GM12878 (cell line): ENCODE results near the gene PACS2. TPM values are rescaled to one million over a fixed set of nuclear protein-coding genes. Genes with fewer than 3 reads are reported as not detected.

Source experiments
- ATAC-seq: fragments of 200-7000 bp; cut with Tn5 transposase; 3 replicates; pipeline ENCODE4 v1.9.1; 2020; ENCODE audit warnings: mild to moderate bottlenecking, moderate library complexity
- BruUV-seq: library from RNA; stranded (reverse); fragments of 400-500 nt; replicated peaks from 2 replicates; lab custom pipeline; 2021; lab: Mats Ljungman, UMichigan
- CTCF ChIA-PET: fragments of 300-600 bp; sonication (Branson Sonifier 250); formaldehyde crosslinking; extraction: SDS; loops from one replicate; lab custom pipeline; 2021; ENCODE audit warnings: inconsistent platforms; lab: Yijun Ruan, JAX
- POLR2A ChIA-PET: fragments of 350-600 bp; formaldehyde crosslinking; extraction: SDS; loops from one replicate; lab custom pipeline; 2021; ENCODE audit warnings: inconsistent platforms; lab: Charles Lee
- RAD21 ChIA-PET: fragments of 300-600 bp; sonication (Branson Sonifier 250); formaldehyde crosslinking; loops from one replicate; lab custom pipeline; 2023; ENCODE audit warnings: antibody characterized with exemption; ENCODE audit not compliant: unreplicated experiment; lab: Charles Lee
- SMC1A ChIA-PET: fragments of 300-600 bp; sonication (Branson Sonifier 250); formaldehyde crosslinking; loops from one replicate; lab custom pipeline; 2023; ENCODE audit not compliant: unreplicated experiment, uncharacterized antibody; lab: Charles Lee
- DNase-seq: peaks from one replicate; pipeline ENCODE4 v3.0.0-alpha.2; 2011; ENCODE audit warnings: low read depth, low spot score
- FAIRE-seq: peaks from 3 replicates; lab custom pipeline; 2011; peaks lifted over from hg19 to GRCh38; lab: Jason Lieb, UNC
- H2AFZ ChIP-seq: 2 replicates; pipeline ENCODE4 v1.6.0; 2011; ENCODE audit warnings: low read depth, low read length, control low read depth; ENCODE audit not compliant: control insufficient read depth
- H3K27ac ChIP-seq: 2 replicates; pipeline ENCODE4 v1.5.1; 2011; ENCODE audit warnings: control low read depth; ENCODE audit not compliant: control insufficient read depth, insufficient read depth
- H3K27me3 ChIP-seq, 2 experiments: replicated peaks in 1 of 2; 2 replicates each; pipeline versions ENCODE4 v1.6.0 to v1.6.1; 2011; ENCODE audit warnings: low read length in 1 of 2; ENCODE audit not compliant: control insufficient read depth in 2 of 2, insufficient read depth in 2 of 2
- H3K36me3 ChIP-seq, 2 experiments: 2 replicates each; pipeline ENCODE4 v1.5.1; 2011; ENCODE audit warnings: low read length in 1 of 2; ENCODE audit not compliant: control insufficient read depth in 2 of 2, insufficient read depth in 2 of 2
- H3K4me1 ChIP-seq: 2 replicates; pipeline ENCODE4 v1.6.1; 2011; ENCODE audit warnings: mild to moderate bottlenecking, low read length, moderate library complexity, mixed read lengths; ENCODE audit not compliant: control insufficient read depth, insufficient read depth
- H3K4me2 ChIP-seq: 2 replicates; pipeline ENCODE4 v1.6.0; 2011; ENCODE audit warnings: control low read depth; ENCODE audit not compliant: control insufficient read depth, insufficient read depth
- H3K4me3 ChIP-seq: fragments of 200-600 bp; sonication (generic); 2 replicates; pipeline ENCODE4 v1.5.1; 2016
- H3K79me2 ChIP-seq: 2 replicates; pipeline ENCODE4 v1.6.0; 2011; ENCODE audit warnings: low read length; ENCODE audit not compliant: control insufficient read depth, insufficient read depth
- H3K9ac ChIP-seq: 2 replicates; pipeline ENCODE4 v1.8.0; 2011; ENCODE audit warnings: low read length, control low read depth, mixed read lengths; ENCODE audit not compliant: control insufficient read depth, insufficient read depth
- H3K9me3 ChIP-seq: replicated peaks from 3 replicates; pipeline ENCODE4 v1.5.1; 2011; ENCODE audit warnings: mild to moderate bottlenecking, low read length; ENCODE audit not compliant: control insufficient read depth, insufficient read depth
- H4K20me1 ChIP-seq: 2 replicates; pipeline ENCODE4 v1.6.0; 2011; ENCODE audit not compliant: control insufficient read depth, insufficient read depth
- CHD2 ChIP-seq: IDR thresholded peaks from 2 replicates; pipeline ENCODE4 v1.6.1; 2011; ENCODE audit warnings: low read depth, low read length, improper control_type of control experiment, borderline replicate concordance
- DPF2 ChIP-seq: fragments of 450-650 bp; IDR thresholded peaks from 2 replicates; pipeline ENCODE4 v1.6.1; 2017; ENCODE audit warnings: mild to moderate bottlenecking
- ELK1 ChIP-seq: IDR thresholded peaks from 2 replicates; pipeline ENCODE4 v1.6.1; 2012; ENCODE audit warnings: low read depth, low read length, improper control_type of control experiment
- GABPA ChIP-seq: IDR thresholded peaks from 2 replicates; pipeline ENCODE4 v1.6.1; 2014; ENCODE audit warnings: antibody characterized with exemption, low read depth, mild to moderate bottlenecking, inconsistent platforms
- GATAD2B ChIP-seq: fragments of 450-650 bp; conservative IDR thresholded peaks from 2 replicates; pipeline ENCODE4 v1.6.1; 2017; ENCODE audit warnings: low read depth, mild to moderate bottlenecking, moderate library complexity
- IRF3 ChIP-seq: fragments of 450-650 bp; IDR thresholded peaks from 2 replicates; pipeline ENCODE4 v1.6.1; 2014; ENCODE audit warnings: mild to moderate bottlenecking
- IRF4 ChIP-seq: IDR thresholded peaks from 2 replicates; pipeline ENCODE4 v1.6.1; 2011; ENCODE audit warnings: low read depth, low read length
- KDM1A ChIP-seq: fragments of 200-600 bp; sonication (generic); IDR thresholded peaks from 2 replicates; pipeline ENCODE4 v1.6.1; 2016; ENCODE audit warnings: borderline replicate concordance
- PBX3 ChIP-seq: IDR thresholded peaks from 2 replicates; pipeline ENCODE4 v1.6.1; 2011; ENCODE audit warnings: mild to moderate bottlenecking, low read depth, low read length, moderate library complexity; ENCODE audit not compliant: insufficient replicate concordance
- POLR2AphosphoS5 ChIP-seq: IDR thresholded peaks from 2 replicates; pipeline ENCODE4 v1.6.1; 2011; ENCODE audit warnings: mild to moderate bottlenecking, low read length, inconsistent platforms
- RBBP5 ChIP-seq: fragments of 200-600 bp; sonication (generic); conservative IDR thresholded peaks from 2 replicates; pipeline ENCODE4 v1.6.1; 2016
- REST ChIP-seq: IDR thresholded peaks from 2 replicates; pipeline ENCODE4 v1.6.1; 2012; ENCODE audit warnings: mild to moderate bottlenecking, low read depth, low read length
- ZBED1 ChIP-seq: IDR thresholded peaks from 2 replicates; pipeline ENCODE4 v1.6.1; 2016; ENCODE audit warnings: borderline replicate concordance
- WGBS: methylation state at CpG from one replicate; pipeline ENCODE4 v1.1.6; 2016; ENCODE audit warnings: low lambda C conversion rate; ENCODE audit not compliant: insufficient replicate concordance, insufficient coverage; ENCODE audit errors: missing lambda C conversion rate; 5-methylcytosine and 5-hydroxymethylcytosine counted together
- in situ Hi-C: fragments of 300-500 bp; cut with MboI; formaldehyde crosslinking; loops from 9 replicates; pipeline ENCODE4 v1.14.3; 2018; ENCODE audit warnings: mixed read lengths
- intact Hi-C: fragments of 100-400 bp; cut with micrococcal nuclease; formaldehyde crosslinking; loops from one replicate; pipeline ENCODE4 v1.14.2; 2022; ENCODE audit not compliant: unreplicated experiment
- polyA plus RNA-seq, 11 experiments: library from polyadenylated mRNA; depleted of rRNA in 4 of 11; unstranded in 6 of 11; stranded (reverse) in 5 of 11; fragments of >200 nt; fragmentation: Nextera tagmentation in 4 of 11; fragmentation: Illumina TruSeq in 1 of 11; extraction: Ambion mirVana in 4 of 11; extraction: Trizol in 1 of 11; gene quantifications; 1 replicate in 1 of 11; 2 replicates in 10 of 11; pipeline versions ENCODE4 v1.2.1 to v1.2.3, GENCODE V29; 2011 to 2016; ENCODE audit warnings: inconsistent platforms in 2 of 11, missing spikeins in 2 of 11, low read depth in 1 of 11
- total RNA-seq, 4 experiments: library from RNA; depleted of rRNA in 3 of 4; stranded (reverse); fragments of >200 nt in 3 of 4; fragmentation: Illumina TruSeq in 1 of 4; extraction: Trizol in 1 of 4; gene quantifications; 2 replicates each; pipeline versions ENCODE4 v1.2.1 to v1.2.3, GENCODE V29; 2013 to 2021
- TF ChIP-seq, protein P1 (sequence below): fragments of 450-650 bp; IDR thresholded peaks from 2 replicates; pipeline ENCODE4 v1.6.1; 2018; ENCODE audit warnings: borderline replicate concordance, mild to moderate bottlenecking; ENCODE audit not compliant: partially characterized antibody

The PACS2 gene
- total and polyA plus RNA-seq, 10 of the 15 experiments (the other 5 are each of a cell fraction or from before 2014, with no cell fraction given) = 0.21 to 37.3 (median 9.4) TPM

- CTCF ChIA-PET = no interaction called here
- intact Hi-C loops (no loop called here), in situ Hi-C loops (no loop called here)
Measured at GRCh38 chr14:105336477-105337287, 22.1 kb downstream of the PACS2 start.

More at GRCh38 chr14:105336477-105337287, 22.1 kb downstream of the PACS2 start:
- ChIA-PET SMC1A (no interaction called here), RAD21 (no interaction called here), POLR2A (no interaction called here)
- no peak for TF ChIP-seq RBBP5
- no peak for TF ChIP-seq ZBED1
- TF ChIP-seq GATAD2B = no peak
- TF ChIP-seq REST = no peak
- TF ChIP-seq DPF2 = no peak
- no peak for TF ChIP-seq CHD2
- no peak for TF ChIP-seq POLR2AphosphoS5
- TF ChIP-seq PBX3 = no peak
- no peak for TF ChIP-seq IRF3
- TF ChIP-seq ELK1 = no peak
- TF ChIP-seq, protein P1, sequence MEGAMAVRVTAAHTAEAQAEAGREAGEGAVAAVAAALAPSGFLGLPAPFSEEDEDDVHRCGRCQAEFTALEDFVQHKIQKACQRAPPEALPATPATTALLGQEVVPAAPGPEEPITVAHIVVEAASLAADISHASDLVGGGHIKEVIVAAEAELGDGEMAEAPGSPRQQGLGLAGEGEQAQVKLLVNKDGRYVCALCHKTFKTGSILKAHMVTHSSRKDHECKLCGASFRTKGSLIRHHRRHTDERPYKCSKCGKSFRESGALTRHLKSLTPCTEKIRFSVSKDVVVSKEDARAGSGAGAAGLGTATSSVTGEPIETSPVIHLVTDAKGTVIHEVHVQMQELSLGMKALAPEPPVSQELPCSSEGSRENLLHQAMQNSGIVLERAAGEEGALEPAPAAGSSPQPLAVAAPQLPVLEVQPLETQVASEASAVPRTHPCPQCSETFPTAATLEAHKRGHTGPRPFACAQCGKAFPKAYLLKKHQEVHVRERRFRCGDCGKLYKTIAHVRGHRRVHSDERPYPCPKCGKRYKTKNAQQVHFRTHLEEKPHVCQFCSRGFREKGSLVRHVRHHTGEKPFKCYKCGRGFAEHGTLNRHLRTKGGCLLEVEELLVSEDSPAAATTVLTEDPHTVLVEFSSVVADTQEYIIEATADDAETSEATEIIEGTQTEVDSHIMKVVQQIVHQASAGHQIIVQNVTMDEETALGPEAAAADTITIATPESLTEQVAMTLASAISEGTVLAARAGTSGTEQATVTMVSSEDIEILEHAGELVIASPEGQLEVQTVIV = no peak
- no peak for TF ChIP-seq IRF4
- TF ChIP-seq GABPA = no peak
- TF ChIP-seq KDM1A = no peak
- no TSS peak for BruUV-seq
- 89% methylated on average over 25 of the region's 26 CpGs for WGBS
- H3K4me3 ChIP-seq = no peak overlapping the region
- no peaks in the 10 kb centered on the region for H3K27me3 ChIP-seq
- H4K20me1 ChIP-seq = peaks cover 3% of the 10 kb centered on the region; the same call in 1 of the 2 replicates
- no peak overlapping the region for H3K4me2 ChIP-seq
- peaks cover 6% of the 10 kb centered on the region for H3K4me1 ChIP-seq
- H2AFZ ChIP-seq = no peak overlapping the region
- H3K9ac ChIP-seq = no peak overlapping the region
- no peaks in the 10 kb centered on the region; a peak in 1 of 4 replicates for H3K36me3 ChIP-seq
- H3K9me3 ChIP-seq = no peaks in the 10 kb centered on the region
- no peaks in the 10 kb centered on the region for H3K79me2 ChIP-seq
- DNase-seq (no peak), FAIRE-seq (no peak), ATAC-seq (no peak)
- H3K27ac ChIP-seq = no peak overlapping the region
